PC-9 (cell line): ENCODE measurements around the gene KRT78. TPM values are rescaled to one million over a fixed set of nuclear protein-coding genes. Genes with fewer than 3 reads are reported as not detected.

ENCODE experiments used
- BruUV-seq: library from RNA; stranded (reverse); fragments of 400-500 nt; replicated peaks from 2 replicates; lab custom pipeline; 2021; lab: Mats Ljungman, UMichigan
- CTCF ChIA-PET: fragments of 300-600 bp; sonication (Branson Sonifier 250); formaldehyde crosslinking; loops from one replicate; lab custom pipeline; 2022; ENCODE audit warnings: antibody characterized with exemption; lab: Charles Lee
- POLR2A ChIA-PET: fragments of 300-600 bp; sonication (Branson Sonifier 250); formaldehyde crosslinking; loops from one replicate; lab custom pipeline; 2022; ENCODE audit warnings: antibody characterized with exemption; ENCODE audit not compliant: unreplicated experiment; lab: Charles Lee
- DNase-seq, 2 experiments: peaks; one replicate each; pipeline versions ENCODE4 v3.0.0 to v3.0.0-alpha.2; 2015 to 2022; ENCODE audit warnings: mixed read lengths in 1 of 2
- H2AFZ ChIP-seq: fragments of 200-600 bp; sonication (generic); 2 replicates; pipeline ENCODE4 v1.8.1; 2017; ENCODE audit warnings: antibody characterized with exemption
- H3F3A ChIP-seq: fragments of 200-600 bp; sonication (generic); 2 replicates; pipeline ENCODE4 v1.8.1; 2017; ENCODE audit warnings: antibody characterized with exemption, mild to moderate bottlenecking, low read depth; ENCODE audit not compliant: insufficient read depth
- H3K27ac ChIP-seq: fragments of 200-600 bp; sonication (generic); 2 replicates; pipeline ENCODE4 v1.6.1; 2016; ENCODE audit warnings: mixed run types
- H3K27me3 ChIP-seq: fragments of 200-600 bp; sonication (generic); 2 replicates; pipeline ENCODE4 v1.6.1; 2016; ENCODE audit warnings: low read depth, mixed run types; ENCODE audit not compliant: insufficient read depth
- H3K36me3 ChIP-seq: fragments of 200-600 bp; sonication (generic); 2 replicates; pipeline ENCODE4 v1.6.1; 2016; ENCODE audit warnings: low read depth, mixed run types
- H3K4me1 ChIP-seq: fragments of 200-600 bp; sonication (generic); replicated peaks from 2 replicates; pipeline ENCODE4 v1.6.1; 2016; ENCODE audit warnings: mixed run types; ENCODE audit not compliant: insufficient read depth
- H3K4me2 ChIP-seq: fragments of 200-600 bp; sonication (generic); 2 replicates; pipeline ENCODE4 v1.6.1; 2017; ENCODE audit warnings: mixed run types
- H3K4me3 ChIP-seq: fragments of 200-600 bp; sonication (generic); 2 replicates; pipeline ENCODE4 v1.6.1; 2016; ENCODE audit warnings: mixed run types
- H3K79me2 ChIP-seq: fragments of 200-600 bp; sonication (generic); 2 replicates; pipeline ENCODE4 v1.6.1; 2017; ENCODE audit warnings: low read depth, mixed run types
- H3K9me2 ChIP-seq: fragments of 200-600 bp; sonication (generic); 2 replicates; pipeline ENCODE4 v1.8.1; 2017; ENCODE audit warnings: mild to moderate bottlenecking; ENCODE audit not compliant: insufficient read depth
- H3K9me3 ChIP-seq: fragments of 200-600 bp; sonication (generic); 2 replicates; pipeline ENCODE4 v1.8.1; 2016; ENCODE audit warnings: low read depth; ENCODE audit not compliant: insufficient read depth
- H4K20me1 ChIP-seq: fragments of 200-600 bp; sonication (generic); 2 replicates; pipeline ENCODE4 v1.8.1; 2017; ENCODE audit not compliant: insufficient read depth
- CTCF ChIP-seq: fragments of 200-600 bp; sonication (generic); conservative IDR thresholded peaks from 2 replicates; pipeline ENCODE4 v1.6.1; 2017; ENCODE audit warnings: mixed run types, antibody characterized with exemption, mild to moderate bottlenecking, moderate library complexity
- EZH2 ChIP-seq: fragments of 200-600 bp; sonication (generic); IDR thresholded peaks from 2 replicates; pipeline ENCODE4 v1.8.0; 2017; ENCODE audit warnings: antibody characterized with exemption, low read depth
- intact Hi-C: fragments of 100-400 bp; cut with micrococcal nuclease; formaldehyde crosslinking; loops from one replicate; pipeline ENCODE4 v1.10.0; 2022; ENCODE audit not compliant: unreplicated experiment
- total RNA-seq: library from RNA; stranded (reverse); gene quantifications from 2 replicates; pipeline ENCODE4 v1.2.3, GENCODE V29; 2021

The KRT78 gene
- total RNA-seq, 1 experiment from 2014 or later = 1.5 TPM

GRCh38 chr12:52872644-52873389, 24.0 kb upstream of the KRT78 start:
- H3K9me3 ChIP-seq = no peaks in the 10 kb centered on the region
- H3F3A ChIP-seq = peaks cover 38% of the 10 kb centered on the region
- no peak for TF ChIP-seq CTCF
- TF ChIP-seq EZH2 = no peak
- no peaks in the 10 kb centered on the region for H3K27me3 ChIP-seq
- no peak overlapping the region for H2AFZ ChIP-seq
- no peaks in the 10 kb centered on the region for H3K36me3 ChIP-seq
- H3K79me2 ChIP-seq = no peaks in the 10 kb centered on the region
- CTCF ChIA-PET = interaction anchor here (0.6 to 1.1 kb wide), 3 partner anchors 52 to 724 kb away, joined by 3 to 4 read pairs (median 3); no protein-coding TSS in a partner anchor
- H4K20me1 ChIP-seq = no peaks in the 10 kb centered on the region
- H3K4me2 ChIP-seq = peak overlapping the region; percentile 81
- no peak overlapping the region; the same call in 1 of the 2 replicates for H3K4me3 ChIP-seq
- BruUV-seq = no TSS peak
- H3K4me1 ChIP-seq = peaks cover 51% of the 10 kb centered on the region
- POLR2A ChIA-PET = interaction anchor here (0.6 to 0.9 kb wide), 8 partner anchors 12 to 744 kb away, joined by 3 to 8 read pairs (median 4); no protein-coding TSS in a partner anchor
- DNase-seq = no peak
- no peaks in the 10 kb centered on the region for H3K9me2 ChIP-seq
- intact Hi-C loops = loop anchor here (5.0 kb wide), 4 partner anchors 476 to 656 kb away; partner anchors contain the start of gene KRT7
- peak overlapping the region; percentile 100 for H3K27ac ChIP-seq

- peak overlapping the region; percentile 20; the same call in 1 of the 2 replicates for H3K4me3 ChIP-seq
- H3K79me2 ChIP-seq = no peaks in the 10 kb centered on the region
- H2AFZ ChIP-seq = no peak overlapping the region
- no peaks in the 10 kb centered on the region for H4K20me1 ChIP-seq
- H3K27me3 ChIP-seq = no peaks in the 10 kb centered on the region
- H3K4me1 ChIP-seq = peaks cover 51% of the 10 kb centered on the region
- TF ChIP-seq CTCF (no peak), EZH2 (no peak)
- H3F3A ChIP-seq = peaks cover 38% of the 10 kb centered on the region
- POLR2A ChIA-PET = interaction anchor here (0.7 kb wide), 1 partner anchor 724 kb away, joined by 3 read pairs; no protein-coding TSS in a partner anchor
- BruUV-seq = no TSS peak
- intact Hi-C loops = loop anchor here (1.0 to 5.0 kb wide), 13 partner anchors 72 to 725 kb away; partner anchors contain the start of gene KRT7
- CTCF ChIA-PET = interaction anchor here (0.6 to 1.4 kb wide), 2 partner anchors 11 to 51 kb away, joined by 4 to 9 read pairs; no protein-coding TSS in a partner anchor
- peak overlapping the region; percentile 100 for H3K27ac ChIP-seq
- H3K9me2 ChIP-seq = no peaks in the 10 kb centered on the region
- no peaks in the 10 kb centered on the region for H3K9me3 ChIP-seq
- no peaks in the 10 kb centered on the region for H3K36me3 ChIP-seq
- DNase-seq = peak; percentile 92 to 98
- H3K4me2 ChIP-seq = peak overlapping the region; percentile 81
Measured at GRCh38 chr12:52871291-52872039, 22.7 kb upstream of the KRT78 start.
